ENCODE results near the gene APOA5. TPM values are rescaled to one million over a fixed set of nuclear protein-coding genes. Genes with fewer than 3 reads are reported as not detected.

APOA5 gene
- total and polyA plus RNA-seq, 2 of the 8 experiments (the other 6 are each of a cell fraction or from before 2014, with no cell fraction given): 0.08 to 0.15 TPM

GRCh38 chr11:116833816-116834534 lies 42.3 kb upstream of the APOA5 start (continued):
- TF ChIP-seq, protein P1, sequence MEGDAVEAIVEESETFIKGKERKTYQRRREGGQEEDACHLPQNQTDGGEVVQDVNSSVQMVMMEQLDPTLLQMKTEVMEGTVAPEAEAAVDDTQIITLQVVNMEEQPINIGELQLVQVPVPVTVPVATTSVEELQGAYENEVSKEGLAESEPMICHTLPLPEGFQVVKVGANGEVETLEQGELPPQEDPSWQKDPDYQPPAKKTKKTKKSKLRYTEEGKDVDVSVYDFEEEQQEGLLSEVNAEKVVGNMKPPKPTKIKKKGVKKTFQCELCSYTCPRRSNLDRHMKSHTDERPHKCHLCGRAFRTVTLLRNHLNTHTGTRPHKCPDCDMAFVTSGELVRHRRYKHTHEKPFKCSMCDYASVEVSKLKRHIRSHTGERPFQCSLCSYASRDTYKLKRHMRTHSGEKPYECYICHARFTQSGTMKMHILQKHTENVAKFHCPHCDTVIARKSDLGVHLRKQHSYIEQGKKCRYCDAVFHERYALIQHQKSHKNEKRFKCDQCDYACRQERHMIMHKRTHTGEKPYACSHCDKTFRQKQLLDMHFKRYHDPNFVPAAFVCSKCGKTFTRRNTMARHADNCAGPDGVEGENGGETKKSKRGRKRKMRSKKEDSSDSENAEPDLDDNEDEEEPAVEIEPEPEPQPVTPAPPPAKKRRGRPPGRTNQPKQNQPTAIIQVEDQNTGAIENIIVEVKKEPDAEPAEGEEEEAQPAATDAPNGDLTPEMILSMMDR (IDR thresholded peaks at IDR 0.05; ENCODE audit: control extremely low read depth in 1 of 3, insufficient read depth in 1 of 3, low read depth in 1 of 3, low read length in 3 of 3): no peak

Measured in H1 (cell line).